Activated CD8-positive, alpha-beta memory T cell treated with anti-CD3 and anti-CD28 coated beads, Interleukin-2, amount 50 U/mL, for 48 hours (primary cell): Measurements from ENCODE around the gene KHSRP.
"Not testable (repeated sequence)": the region's sequence is repeated elsewhere in the genome, so short reads cannot be mapped to it uniquely, and the experiment has no call there.

Experiments used
- DNase-seq: peaks from one replicate; pipeline ENCODE4 v3.0.0-alpha.2; 2020

The KHSRP gene

GRCh38 chr19:6451583-6452222, 27.1 kb upstream of the KHSRP start:
- DNase-seq: no peak

- no peak for DNase-seq
Measured at GRCh38 chr19:6450166-6450565, 25.6 kb upstream of the KHSRP start.

- no peak for DNase-seq
Measured at GRCh38 chr19:6448045-6448444, 23.4 kb upstream of the KHSRP start.

DNA sequence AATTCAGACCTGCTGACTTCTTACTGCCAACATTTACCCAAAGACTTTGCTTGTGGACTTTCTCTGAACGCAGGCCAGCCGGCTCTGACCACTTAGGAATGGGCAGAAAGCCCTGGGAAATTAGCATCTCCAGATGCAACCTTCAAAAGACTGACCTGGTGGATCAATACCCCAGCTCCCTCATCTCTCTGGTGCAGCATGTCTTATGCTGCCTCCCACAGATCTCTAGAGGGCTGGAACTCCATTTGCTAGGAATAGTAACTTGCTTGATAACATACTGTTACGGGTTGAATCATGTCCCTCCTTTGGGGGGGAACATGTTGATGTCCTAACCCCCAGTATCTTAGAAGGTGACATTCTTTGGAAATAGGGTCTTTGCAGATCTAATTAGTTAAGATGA, 21.8 kb upstream of the KHSRP start:
- no peak for DNase-seq

DNA sequence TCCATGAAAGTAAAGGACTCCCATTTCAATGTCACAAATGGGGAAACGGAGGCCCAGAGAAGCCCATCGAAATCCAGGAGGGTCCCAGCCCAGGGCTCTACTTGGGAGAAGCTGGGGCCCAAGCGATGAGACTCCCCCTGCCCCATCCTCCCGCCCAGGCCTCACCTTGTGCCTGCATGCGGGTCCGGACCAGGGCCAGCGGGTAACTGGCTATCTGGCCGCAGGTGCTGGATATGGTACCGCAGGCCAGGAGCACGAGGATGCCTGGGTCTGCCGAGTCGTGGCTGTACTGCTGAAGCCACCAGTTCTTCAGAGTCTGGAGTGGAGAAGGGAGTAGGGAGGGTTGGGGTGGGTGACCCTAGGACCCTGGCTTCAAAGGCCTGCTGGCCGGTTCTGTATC, 19.4 kb upstream of the KHSRP start:
- no peak for DNase-seq

- DNase-seq: no peak
Measured at GRCh38 chr19:6442087-6442688, 17.6 kb upstream of the KHSRP start.

DNA sequence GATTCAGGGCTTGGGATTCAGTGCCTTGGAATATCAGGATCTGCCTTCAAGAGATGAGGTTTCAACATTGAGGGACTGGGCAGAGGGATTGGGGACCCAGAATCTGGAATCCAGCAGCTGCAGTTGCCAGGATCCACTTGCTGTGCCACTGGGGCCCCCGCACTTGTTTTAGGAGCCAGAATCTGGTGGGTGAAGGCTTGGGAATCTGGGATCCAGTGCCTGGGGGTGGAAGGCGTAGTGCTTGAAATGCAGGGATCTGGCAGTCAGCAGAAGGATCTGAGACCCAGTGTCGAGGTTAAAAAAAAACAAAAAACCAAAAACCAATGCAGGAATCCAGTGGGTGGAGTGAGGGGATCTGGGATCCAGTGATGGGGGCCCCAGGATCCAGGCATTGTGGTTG, 16.3 kb upstream of the KHSRP start:
- DNase-seq: no peak

GRCh38 chr19:6439743-6440142, 15.1 kb upstream of the KHSRP start:
- no peak for DNase-seq

DNA sequence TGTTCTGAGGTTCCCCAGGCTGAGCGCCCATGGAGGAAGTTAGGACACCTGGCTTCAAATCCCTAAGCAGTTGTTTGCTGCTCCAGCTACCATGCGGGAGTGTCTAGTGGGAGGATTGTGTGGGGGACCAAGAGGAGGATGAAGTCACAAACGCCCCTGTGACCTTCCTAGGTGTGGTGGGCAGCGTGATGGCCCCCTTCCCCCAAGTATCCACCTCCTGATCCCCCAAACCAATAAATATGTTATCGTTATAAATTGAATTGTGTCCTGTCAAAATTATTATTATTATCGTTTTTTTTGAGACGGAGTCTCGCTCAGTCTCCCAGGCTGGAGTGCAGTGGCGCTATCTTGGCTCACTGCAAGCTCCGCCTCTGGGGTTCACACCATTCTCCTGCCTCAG, 9.1 kb upstream of the KHSRP start, which contains the start of gene SLC25A41:
Gene SLC25A41 (minus strand): TSS at position 101 of the 400 bp plus-strand sequence. CDS start 70 bp downstream, at position 31.
- DNase-seq: no peak

DNA sequence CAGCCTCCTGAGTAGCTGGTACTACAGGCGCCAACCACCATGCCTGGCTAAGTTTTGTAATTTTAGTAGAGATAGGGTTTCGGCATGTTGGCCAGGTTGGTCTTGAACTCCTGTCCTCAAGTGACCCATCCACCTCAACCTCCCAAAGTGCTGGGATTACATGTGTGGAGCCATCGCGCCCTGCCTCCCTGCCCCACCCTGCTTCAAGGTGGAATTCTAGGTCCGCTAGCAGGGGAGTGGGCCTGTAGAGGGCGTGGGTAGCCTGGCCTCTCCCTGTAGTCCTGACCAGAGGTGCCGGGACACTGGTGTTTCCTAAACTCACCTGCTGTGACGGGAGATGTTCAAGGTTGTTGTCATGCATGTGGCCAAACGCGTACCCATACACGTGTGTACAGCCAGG, 8.6 kb upstream of the KHSRP start:
- DNase-seq: no peak

- DNase-seq: no peak
Measured at GRCh38 chr19:6431891-6432290, 7.3 kb upstream of the KHSRP start.

GRCh38 chr19:6429419-6430221, 5.0 kb upstream of the KHSRP start:
- DNase-seq: no peak

GRCh38 chr19:6428692-6429418, 4.2 kb upstream of the KHSRP start:
- not testable (repeated sequence) for DNase-seq

DNA sequence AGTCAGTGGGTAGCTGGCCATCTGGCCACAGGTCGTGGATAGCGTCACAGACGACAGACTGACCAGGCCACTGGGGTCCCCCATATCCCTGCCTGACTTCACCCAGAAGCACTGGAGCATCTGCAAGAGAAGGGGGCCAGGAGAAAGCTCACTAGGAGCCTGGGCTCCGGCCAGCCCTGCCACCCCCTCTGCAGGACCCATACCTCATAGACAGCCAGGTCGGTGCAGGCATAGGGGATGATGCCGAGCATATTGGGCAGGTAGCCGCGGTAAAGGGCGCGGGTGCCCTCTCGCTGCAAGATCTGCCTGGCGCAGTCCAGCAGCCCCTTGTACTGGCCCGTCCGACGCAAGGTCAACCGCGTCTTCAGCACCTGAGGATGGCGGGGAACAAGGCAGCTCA, 2.5 kb upstream of the KHSRP start:
- DNase-seq: peak; percentile 52

- DNase-seq: peak; percentile 54
Measured at GRCh38 chr19:6425732-6426620, 1.4 kb upstream of the KHSRP start.

GRCh38 chr19:6424939-6425731, 524 bp upstream of the KHSRP start:
- DNase-seq: peak; percentile 97

DNA sequence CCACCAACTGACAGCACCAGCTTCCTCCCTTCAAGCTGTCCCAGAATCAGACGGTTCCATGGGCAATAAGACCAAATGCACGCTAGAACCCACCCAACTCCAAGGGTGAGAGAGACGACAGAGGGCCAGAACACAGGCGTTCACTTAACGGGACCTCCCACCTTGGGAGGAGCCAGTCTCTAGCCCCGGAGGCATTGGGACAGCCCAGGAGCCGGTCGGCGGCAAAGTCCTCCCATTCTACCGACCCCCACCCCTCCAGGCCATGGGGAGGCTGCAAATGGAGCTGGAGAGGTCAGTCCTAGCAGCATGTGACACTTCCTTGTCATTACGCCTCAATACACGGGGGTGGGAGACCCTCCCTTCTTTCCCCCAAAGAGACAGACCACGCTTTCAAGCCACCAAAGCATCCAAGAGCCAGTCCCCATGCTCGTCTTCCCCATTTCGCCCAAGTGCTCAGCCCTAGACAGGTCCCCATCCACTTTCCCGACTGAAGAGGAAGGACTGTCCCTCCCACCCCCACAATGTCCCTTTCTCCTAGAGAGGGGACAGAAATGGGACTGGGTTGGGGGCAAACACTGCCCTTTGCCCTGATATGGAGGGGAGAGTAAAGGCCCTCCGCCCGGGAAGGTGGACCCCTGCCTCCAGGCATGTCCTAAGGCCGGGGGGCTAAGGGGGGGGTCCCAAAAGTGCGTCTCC, 964 bp downstream of the KHSRP start:
- DNase-seq: peak; percentile 71

- no peak for DNase-seq
Measured at GRCh38 chr19:6421075-6422014, 3.3 kb downstream of the KHSRP start.

DNA sequence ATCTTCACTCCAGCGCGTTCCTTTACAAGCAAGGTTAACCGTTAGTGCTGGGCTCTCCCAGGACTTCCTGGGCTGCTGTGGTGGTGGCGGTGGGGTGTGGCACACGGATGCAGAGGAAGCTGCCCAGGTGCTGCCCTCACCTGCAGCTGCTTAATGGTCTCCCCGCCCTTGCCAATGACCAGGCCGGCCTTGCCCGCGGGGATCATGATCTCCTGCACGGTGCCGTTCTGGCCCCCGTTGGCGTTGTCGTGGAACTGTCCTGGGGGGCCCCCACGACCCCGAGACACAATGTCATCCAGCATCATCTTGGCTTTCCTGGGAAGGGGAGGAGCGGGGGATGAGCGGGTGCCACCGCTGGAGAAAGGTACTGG, 6.1 kb downstream of the KHSRP start:
- no peak for DNase-seq
